ENCODE data around the gene TBL2.
A peak's percentile ranks its signal among the peaks of the same experiment; 100 is the strongest.
"Not testable (repeated sequence)": the region's sequence is repeated elsewhere in the genome, so short reads cannot be mapped to it uniquely, and the experiment has no call there.

The TBL2 gene

DNA sequence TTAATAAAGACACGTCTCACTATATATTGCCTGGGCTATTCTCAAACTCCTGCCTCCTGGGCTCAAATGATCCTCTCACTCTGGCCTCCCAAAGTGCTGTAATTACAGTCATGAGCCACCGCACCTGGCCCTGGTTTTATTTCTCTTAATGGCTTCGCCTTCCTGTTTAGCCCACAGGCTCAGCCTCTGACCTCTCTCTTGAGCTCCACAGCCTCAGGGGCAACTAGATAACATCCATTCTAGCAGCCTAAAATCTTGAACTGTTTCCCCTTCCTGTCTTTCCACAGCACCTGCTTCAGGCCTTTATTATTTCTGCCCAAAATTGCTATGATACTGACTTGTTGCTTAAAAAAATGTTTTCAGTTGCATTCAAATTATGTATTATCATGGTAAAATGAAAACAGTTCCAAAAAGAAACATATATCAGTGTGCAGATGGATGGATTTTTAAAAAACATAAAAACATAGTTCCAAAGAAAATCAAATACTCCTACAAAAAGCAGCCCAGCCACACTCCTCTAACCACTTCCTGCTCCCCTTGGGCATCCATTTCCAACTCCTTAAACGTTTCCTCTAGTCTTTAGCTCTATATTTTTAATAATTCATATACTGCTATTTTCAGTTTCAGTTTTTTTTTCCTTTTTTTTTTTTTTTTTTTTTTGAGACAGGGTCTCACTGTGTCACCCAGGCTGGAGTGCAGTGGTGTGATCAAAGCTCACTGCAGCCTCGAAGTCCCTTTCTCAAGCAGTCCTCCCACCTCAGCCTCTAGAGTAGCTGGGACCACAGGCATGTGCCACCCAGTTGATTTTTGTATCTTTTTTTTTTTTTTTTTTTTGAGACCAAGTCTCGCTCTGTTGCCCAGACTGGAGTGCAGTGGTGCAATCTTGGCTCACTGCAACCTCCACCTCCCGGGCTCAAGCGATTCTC, 51.2 kb downstream of the TBL2 start:
- FAIRE-seq = no peak

DNA sequence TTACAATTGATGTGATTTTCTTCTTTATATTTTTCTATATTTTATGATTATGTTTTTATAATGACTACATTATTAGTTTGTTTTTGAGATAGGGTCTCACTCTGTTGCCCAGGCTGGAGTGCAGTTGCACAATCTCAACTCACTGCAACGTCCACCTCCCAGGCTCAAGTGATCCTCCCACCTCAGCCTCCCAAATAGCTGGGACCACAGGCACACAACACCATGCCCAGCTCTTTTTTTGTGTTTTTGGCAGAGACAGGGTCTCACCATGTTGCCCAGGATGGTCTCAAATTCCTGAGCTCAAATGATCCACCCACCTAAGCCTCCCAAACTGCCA, 52.3 kb downstream of the TBL2 start:
- FAIRE-seq = not testable (repeated sequence)

DNA sequence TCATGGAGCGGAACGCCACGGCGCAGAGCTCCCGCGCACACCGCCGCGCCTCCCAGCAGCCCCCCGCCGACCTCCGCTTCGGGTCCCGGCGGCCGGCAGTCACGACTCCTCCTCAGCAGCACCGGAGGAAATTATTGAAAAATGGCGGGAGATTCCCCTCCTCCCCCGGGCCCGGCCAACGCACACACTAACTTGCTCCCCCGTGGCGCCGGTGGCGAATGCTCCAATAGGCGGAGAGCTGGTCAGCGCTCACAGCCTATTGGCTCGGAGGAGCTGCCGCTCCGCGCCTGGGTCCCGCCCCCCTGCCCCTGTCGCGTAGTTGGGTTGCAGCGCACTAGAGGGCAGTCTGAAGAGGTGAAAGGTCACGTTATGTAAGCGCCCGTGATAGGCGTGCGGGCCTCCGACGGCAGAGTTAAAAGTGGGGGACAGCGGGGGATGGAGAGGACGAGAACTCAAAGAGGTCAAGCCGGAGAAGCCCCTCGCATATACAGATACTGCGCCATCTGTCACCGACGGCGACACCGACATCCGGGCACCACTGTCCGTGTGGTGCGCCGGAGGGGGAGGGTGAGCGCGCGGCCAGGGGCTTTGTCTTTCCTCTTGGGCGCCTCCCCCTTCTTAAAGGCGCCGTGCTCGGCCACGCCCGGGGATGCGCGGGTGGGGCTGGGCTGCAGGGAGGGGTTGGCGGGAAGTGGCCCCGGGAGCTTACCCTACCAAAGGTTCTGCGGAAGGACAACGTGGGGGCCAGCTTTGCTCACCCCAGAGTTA, 56.1 kb downstream of the TBL2 start, which contains the start of gene BAZ1B:
BAZ1B (minus strand) TSS at position 189 of the 768 bp plus-strand sequence. CDS start 360 bp downstream, outside the sequence.
- FAIRE-seq = peak; percentile 17

DNA sequence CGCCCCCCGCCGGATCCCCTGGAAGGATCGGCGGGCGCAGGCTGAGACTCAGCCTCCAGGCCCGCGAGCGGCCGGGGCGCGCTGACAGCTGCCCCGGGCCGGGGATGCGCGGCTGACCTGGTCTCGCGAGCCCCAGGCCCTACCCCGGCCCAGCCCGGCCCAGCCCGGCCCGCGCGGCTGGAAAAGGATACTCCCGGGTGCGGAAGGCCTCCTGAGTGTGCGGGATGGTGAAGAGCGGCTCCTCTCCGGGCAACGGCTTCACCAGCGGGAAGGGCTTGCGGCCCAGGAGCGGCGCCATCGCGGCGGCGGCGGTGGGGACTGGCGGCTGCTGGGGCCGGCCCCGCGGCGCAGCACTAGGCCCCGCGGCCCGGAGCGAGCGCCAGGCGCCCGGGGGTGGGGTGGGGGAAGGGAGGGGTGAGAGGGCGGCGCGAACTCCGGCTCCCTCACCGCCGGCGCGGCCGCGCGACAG, 56.7 kb downstream of the TBL2 start:
- no peak for FAIRE-seq

DNA sequence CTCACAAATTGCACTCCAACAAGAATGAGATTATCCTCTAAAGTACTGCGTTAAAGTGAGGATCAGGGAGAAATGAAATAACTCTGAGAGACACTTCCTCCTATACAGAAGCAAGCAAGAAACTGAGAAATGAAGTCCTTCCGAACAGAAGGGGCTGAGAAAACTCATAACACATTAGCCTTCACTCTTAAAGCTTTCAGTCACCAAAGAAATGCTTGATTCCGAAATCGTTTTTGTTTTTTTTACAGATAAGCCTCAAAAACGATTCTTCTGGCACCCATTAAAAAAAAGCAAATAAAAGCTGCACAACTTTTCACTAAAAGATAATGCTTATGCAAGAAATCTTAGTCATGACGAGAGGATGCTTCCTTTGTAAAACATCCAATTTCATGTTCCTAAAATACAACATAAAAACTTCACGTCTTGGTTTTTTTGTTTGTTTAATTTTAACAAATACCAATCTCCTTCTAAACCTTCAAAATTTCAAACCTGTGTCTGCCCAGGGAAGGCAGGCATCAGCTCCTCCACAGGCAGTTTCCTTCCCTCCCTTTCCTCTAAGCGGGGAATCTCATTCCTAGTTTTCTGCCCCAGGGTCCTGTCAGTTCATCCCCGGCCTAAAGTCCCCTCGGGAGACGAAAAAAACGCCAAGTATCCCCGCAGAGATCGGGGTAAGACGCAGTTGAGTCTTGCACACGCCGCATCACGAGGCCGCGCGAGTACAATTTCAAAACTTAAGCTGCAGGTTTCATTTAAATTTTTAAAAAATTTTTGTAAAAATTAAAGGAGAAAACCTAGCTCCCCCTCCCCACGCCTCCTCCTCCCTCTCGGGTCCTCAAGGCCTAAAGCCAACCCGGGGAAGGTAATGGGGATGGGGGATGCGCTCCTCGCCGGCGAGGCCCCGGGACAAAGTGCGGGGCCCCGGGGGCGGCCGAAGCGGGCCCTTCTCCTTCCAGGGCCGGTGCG, 57.4 kb downstream of the TBL2 start:
- no peak for FAIRE-seq

DNA sequence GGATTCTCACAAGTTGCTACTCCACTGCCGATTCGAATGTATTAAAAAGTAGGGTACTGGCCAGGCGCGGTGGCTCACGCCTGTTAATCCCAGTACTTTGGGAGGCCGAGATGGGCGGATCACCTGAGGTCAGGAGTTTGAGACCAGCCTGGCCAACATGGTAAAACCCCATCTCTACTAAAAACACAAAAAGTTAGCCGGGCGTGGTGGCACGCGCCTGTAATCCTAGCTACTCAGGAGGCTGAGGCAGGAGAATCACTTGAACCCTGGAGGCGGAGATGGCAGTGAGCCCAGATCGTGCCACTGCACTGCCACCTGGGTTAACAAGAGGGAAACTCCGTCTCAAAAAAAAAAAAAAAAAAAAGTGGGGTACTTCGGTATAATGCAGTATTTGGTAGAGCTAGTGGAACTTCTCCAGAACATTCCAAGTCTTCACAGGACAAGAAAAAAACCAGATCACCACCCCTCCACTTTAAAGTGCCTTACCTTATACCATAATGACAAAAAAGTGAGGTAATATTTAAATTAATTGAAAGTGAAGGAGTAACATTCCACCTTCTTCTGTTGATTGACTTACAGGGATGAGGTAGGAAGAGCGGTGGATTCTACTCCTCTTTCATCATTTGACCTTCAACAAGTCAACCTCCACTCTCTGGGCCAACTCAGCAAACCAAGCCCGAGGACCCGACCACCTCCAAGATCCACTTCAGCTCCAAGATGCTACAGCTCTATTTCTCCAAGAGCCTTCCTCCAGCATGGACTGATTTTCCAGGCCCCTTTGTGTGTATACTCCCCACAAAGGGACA, 58.3 kb downstream of the TBL2 start:
- no peak for FAIRE-seq

DNA sequence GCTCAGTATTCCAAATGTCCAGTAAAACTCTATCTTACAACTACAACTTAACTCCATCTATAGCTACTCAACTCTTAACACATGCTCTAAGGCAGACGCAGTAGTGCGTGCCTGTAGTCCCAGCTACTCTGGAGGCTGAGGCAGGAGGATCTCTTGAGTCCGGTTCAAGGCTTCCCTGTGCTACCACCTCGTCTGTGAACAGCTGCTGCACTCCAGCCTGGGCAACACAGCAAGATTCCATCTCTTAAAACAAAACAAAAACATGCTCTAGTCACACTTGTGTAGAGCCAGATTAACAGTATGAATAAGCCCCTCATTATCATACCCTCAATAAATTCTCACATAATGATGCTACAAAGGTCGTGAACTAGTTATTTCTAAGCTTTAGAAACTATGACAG, 59.9 kb downstream of the TBL2 start:
- no peak for FAIRE-seq

Data from islet of Langerhans (tissue), 1 donor.